GM23338 (cell line): ENCODE data around the gene MAN2B2. TPM values are rescaled to one million over a fixed set of nuclear protein-coding genes. Genes with fewer than 3 reads are reported as not detected.

ENCODE experiments used
- ATAC-seq: fragments of 200-7000 bp; cut with Tn5 transposase; 3 replicates; pipeline ENCODE4 v1.9.1; 2020
- DNase-seq: peaks from one replicate; pipeline ENCODE4 v3.0.0-alpha.2; 2015; ENCODE audit warnings: low spot score
- H2AFZ ChIP-seq: fragments of 200-600 bp; sonication (generic); 2 replicates; pipeline ENCODE4 v1.8.0; 2016; ENCODE audit warnings: antibody characterized with exemption, mild to moderate bottlenecking, moderate library complexity
- H3F3A ChIP-seq: fragments of 200-600 bp; sonication (generic); replicated peaks from 2 replicates; pipeline ENCODE4 v1.8.0; 2017; ENCODE audit warnings: antibody characterized with exemption, mixed run types, low read depth
- H3K27ac ChIP-seq: fragments of 200-600 bp; sonication (generic); 2 replicates; pipeline ENCODE4 v1.6.1; 2016; ENCODE audit warnings: low read depth
- H3K27me3 ChIP-seq: fragments of 200-600 bp; sonication (generic); 2 replicates; pipeline ENCODE4 v1.8.0; 2016; ENCODE audit warnings: mild to moderate bottlenecking, mixed run types, moderate library complexity; ENCODE audit not compliant: insufficient read depth
- H3K36me3 ChIP-seq: fragments of 200-600 bp; sonication (generic); 2 replicates; pipeline ENCODE4 v1.8.0; 2016; ENCODE audit warnings: mild to moderate bottlenecking; ENCODE audit not compliant: insufficient read depth
- H3K4me1 ChIP-seq: fragments of 200-600 bp; sonication (generic); 2 replicates; pipeline ENCODE4 v1.8.0; 2016; ENCODE audit warnings: mild to moderate bottlenecking, moderate library complexity; ENCODE audit not compliant: insufficient read depth
- H3K4me2 ChIP-seq: fragments of 200-600 bp; sonication (generic); 2 replicates; pipeline ENCODE4 v1.7.1; 2017; ENCODE audit warnings: mixed run types
- H3K4me3 ChIP-seq: fragments of 200-600 bp; sonication (generic); 2 replicates; pipeline ENCODE4 v1.6.1; 2016; ENCODE audit warnings: mixed run types
- H3K79me2 ChIP-seq: fragments of 200-600 bp; sonication (generic); replicated peaks from 2 replicates; pipeline ENCODE4 v1.8.0; 2017; ENCODE audit warnings: mild to moderate bottlenecking; ENCODE audit not compliant: insufficient read depth
- H3K9me2 ChIP-seq: fragments of 200-600 bp; sonication (generic); 2 replicates; pipeline ENCODE4 v1.8.0; 2017; ENCODE audit not compliant: insufficient read depth
- H4K20me1 ChIP-seq: fragments of 200-600 bp; sonication (generic); replicated peaks from 2 replicates; pipeline ENCODE4 v1.8.0; 2017; ENCODE audit warnings: mild to moderate bottlenecking; ENCODE audit not compliant: insufficient read depth
- H3K27ac Mint-ChIP-seq: 2 replicates; pipeline ENCODE4 v1.8.0; 2020; ENCODE audit warnings: inconsistent platforms, mild to moderate bottlenecking, moderate library complexity, mixed read lengths
- H3K27me3 Mint-ChIP-seq: 3 replicates; pipeline ENCODE4 v1.8.0; 2022; ENCODE audit warnings: low read depth, mild to moderate bottlenecking, moderate library complexity, mixed read lengths, inconsistent platforms; ENCODE audit not compliant: insufficient read depth, poor library complexity
- H3K36me3 Mint-ChIP-seq: 3 replicates; pipeline ENCODE4 v1.8.0; 2021; ENCODE audit warnings: low read depth, mild to moderate bottlenecking, inconsistent platforms, moderate library complexity, mixed read lengths
- H3K4me1 Mint-ChIP-seq: 3 replicates; pipeline ENCODE4 v1.8.0; 2020; ENCODE audit warnings: mild to moderate bottlenecking, inconsistent platforms, mixed read lengths
- H3K4me3 Mint-ChIP-seq: 3 replicates; pipeline ENCODE4 v1.8.0; 2021; ENCODE audit warnings: moderate library complexity, mild to moderate bottlenecking, inconsistent platforms, mixed read lengths
- H3K9me3 Mint-ChIP-seq: 3 replicates; pipeline ENCODE4 v1.8.0; 2020; ENCODE audit warnings: moderate library complexity, mild to moderate bottlenecking, inconsistent platforms, mixed read lengths
- EZH2phosphoT487 ChIP-seq: fragments of 200-600 bp; sonication (generic); IDR thresholded peaks from one replicate; pipeline ENCODE4 v1.8.1; 2018; ENCODE audit warnings: antibody characterized with exemption; ENCODE audit not compliant: unreplicated experiment
- JUNB ChIP-seq: IDR thresholded peaks from one replicate; pipeline ENCODE4 v1.6.1; 2016; ENCODE audit warnings: antibody characterized with exemption; ENCODE audit not compliant: unreplicated experiment
- POLR2AphosphoS5 ChIP-seq: IDR thresholded peaks from 2 replicates; pipeline ENCODE4 v1.6.1; 2016; ENCODE audit warnings: antibody characterized with exemption, low read depth
- ZNF114 ChIP-seq: fragments of 250-450 bp; sonication (Bioruptor Pico); IDR thresholded peaks from 2 replicates; pipeline ENCODE4 v1.5.0; 2020; ENCODE audit warnings: mild to moderate bottlenecking, moderate library complexity
- ZNF331 ChIP-seq: fragments of 250-450 bp; sonication (Bioruptor Pico); IDR thresholded peaks from 2 replicates; pipeline ENCODE4 v1.5.0; 2020; ENCODE audit warnings: low read depth, mild to moderate bottlenecking, moderate library complexity
- polyA plus RNA-seq: library from polyadenylated mRNA; unstranded; fragments of >200 nt; fragmentation: Nextera tagmentation; extraction: Ambion mirVana; gene quantifications from 2 replicates; pipeline ENCODE4 v1.2.1, GENCODE V29; 2016
- total RNA-seq: library from RNA; depleted of rRNA; stranded (reverse); fragments of >200 nt; shearing (Covaris generic); gene quantifications from 2 replicates; pipeline ENCODE4 v1.2.3, GENCODE V29; 2014
- TF ChIP-seq, protein P1 (sequence below): IDR thresholded peaks from one replicate; pipeline ENCODE4 v1.6.1; 2018; ENCODE audit warnings: antibody characterized with exemption; ENCODE audit not compliant: unreplicated experiment
- TF ChIP-seq, protein P2 (sequence below), 2 experiments: fragments of 200-600 bp in 1 of 2; sonication (generic) in 1 of 2; conservative IDR thresholded peaks; 2 replicates each; pipeline versions ENCODE4 v1.5.1 to v1.6.1; 2016 to 2017; ENCODE audit warnings: antibody characterized with exemption in 2 of 2, low read depth in 2 of 2, mild to moderate bottlenecking in 2 of 2, moderate library complexity in 1 of 2
- TF ChIP-seq, protein P3 (sequence below): fragments of 250-450 bp; sonication (Bioruptor Pico); IDR thresholded peaks from 2 replicates; pipeline ENCODE4 v1.5.0; 2020; ENCODE audit warnings: mild to moderate bottlenecking, moderate library complexity

The MAN2B2 gene
- total and polyA plus RNA-seq, 2 experiments from 2014 or later: 1.6 to 6.9 TPM

DNA sequence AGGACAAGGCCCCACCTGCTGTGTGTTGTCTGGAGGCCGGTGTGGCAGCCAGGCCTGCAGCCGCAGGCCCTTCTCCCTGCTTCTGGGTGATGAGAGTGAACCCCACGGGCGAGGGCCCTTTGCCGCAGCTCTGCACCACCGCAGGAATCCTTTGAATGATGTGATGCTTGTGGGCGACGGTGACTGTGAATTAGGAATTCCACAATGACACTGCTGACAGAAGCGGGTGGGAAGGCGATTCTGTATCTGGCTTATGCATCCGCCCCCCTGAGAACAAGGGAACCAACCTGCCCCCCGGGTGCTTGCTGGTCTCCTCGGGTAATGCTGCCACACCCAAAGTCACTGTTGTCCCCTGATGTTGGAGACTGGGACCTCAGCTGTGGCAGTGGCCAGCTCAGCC, 19.5 kb upstream of the MAN2B2 start (continued):
- TF ChIP-seq, protein P1, sequence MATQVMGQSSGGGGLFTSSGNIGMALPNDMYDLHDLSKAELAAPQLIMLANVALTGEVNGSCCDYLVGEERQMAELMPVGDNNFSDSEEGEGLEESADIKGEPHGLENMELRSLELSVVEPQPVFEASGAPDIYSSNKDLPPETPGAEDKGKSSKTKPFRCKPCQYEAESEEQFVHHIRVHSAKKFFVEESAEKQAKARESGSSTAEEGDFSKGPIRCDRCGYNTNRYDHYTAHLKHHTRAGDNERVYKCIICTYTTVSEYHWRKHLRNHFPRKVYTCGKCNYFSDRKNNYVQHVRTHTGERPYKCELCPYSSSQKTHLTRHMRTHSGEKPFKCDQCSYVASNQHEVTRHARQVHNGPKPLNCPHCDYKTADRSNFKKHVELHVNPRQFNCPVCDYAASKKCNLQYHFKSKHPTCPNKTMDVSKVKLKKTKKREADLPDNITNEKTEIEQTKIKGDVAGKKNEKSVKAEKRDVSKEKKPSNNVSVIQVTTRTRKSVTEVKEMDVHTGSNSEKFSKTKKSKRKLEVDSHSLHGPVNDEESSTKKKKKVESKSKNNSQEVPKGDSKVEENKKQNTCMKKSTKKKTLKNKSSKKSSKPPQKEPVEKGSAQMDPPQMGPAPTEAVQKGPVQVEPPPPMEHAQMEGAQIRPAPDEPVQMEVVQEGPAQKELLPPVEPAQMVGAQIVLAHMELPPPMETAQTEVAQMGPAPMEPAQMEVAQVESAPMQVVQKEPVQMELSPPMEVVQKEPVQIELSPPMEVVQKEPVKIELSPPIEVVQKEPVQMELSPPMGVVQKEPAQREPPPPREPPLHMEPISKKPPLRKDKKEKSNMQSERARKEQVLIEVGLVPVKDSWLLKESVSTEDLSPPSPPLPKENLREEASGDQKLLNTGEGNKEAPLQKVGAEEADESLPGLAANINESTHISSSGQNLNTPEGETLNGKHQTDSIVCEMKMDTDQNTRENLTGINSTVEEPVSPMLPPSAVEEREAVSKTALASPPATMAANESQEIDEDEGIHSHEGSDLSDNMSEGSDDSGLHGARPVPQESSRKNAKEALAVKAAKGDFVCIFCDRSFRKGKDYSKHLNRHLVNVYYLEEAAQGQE: no peak
- no peak for TF ChIP-seq ZNF114 (CRISPR knock-in tag)
- TF ChIP-seq, protein P2, sequence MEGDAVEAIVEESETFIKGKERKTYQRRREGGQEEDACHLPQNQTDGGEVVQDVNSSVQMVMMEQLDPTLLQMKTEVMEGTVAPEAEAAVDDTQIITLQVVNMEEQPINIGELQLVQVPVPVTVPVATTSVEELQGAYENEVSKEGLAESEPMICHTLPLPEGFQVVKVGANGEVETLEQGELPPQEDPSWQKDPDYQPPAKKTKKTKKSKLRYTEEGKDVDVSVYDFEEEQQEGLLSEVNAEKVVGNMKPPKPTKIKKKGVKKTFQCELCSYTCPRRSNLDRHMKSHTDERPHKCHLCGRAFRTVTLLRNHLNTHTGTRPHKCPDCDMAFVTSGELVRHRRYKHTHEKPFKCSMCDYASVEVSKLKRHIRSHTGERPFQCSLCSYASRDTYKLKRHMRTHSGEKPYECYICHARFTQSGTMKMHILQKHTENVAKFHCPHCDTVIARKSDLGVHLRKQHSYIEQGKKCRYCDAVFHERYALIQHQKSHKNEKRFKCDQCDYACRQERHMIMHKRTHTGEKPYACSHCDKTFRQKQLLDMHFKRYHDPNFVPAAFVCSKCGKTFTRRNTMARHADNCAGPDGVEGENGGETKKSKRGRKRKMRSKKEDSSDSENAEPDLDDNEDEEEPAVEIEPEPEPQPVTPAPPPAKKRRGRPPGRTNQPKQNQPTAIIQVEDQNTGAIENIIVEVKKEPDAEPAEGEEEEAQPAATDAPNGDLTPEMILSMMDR (conservative IDR thresholded peaks at IDR 0.05; ENCODE audit: low read depth in 2 of 2): no peak

DNA sequence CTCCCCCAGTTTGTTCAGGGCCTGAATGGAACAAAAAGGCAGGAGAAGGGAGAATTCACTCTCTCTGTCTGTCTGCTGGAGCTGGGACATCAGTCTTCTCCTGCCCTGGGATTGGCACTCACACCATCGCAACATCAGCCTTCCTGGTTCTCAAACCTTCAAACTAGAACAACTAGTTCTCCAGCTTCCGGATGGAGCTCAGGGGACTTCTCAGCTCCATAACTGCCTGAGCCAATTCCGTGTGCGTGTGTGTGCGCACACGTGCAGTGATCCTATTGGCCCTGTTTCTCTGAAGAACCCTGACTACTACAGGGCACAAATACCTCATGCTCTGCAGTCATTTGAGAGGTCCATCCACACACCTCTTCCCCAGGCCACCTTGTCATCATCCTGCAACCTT, 18.7 kb upstream of the MAN2B2 start:
- Histone ChIP-seq H3K27ac (no peak overlapping the region), H3K27me3 (peaks cover 21% of the 10 kb centered on the region), H3K9me2 (no peaks in the 10 kb centered on the region), H3K4me2 (no peak overlapping the region), H4K20me1 (no peaks in the 10 kb centered on the region), H3K4me3 (no peak overlapping the region), H2AFZ (no peak overlapping the region), H3F3A (no peaks in the 10 kb centered on the region), H3K79me2 (no peaks in the 10 kb centered on the region), H3K4me1 (no peaks in the 10 kb centered on the region), H3K36me3 (no peaks in the 10 kb centered on the region)
- DNase-seq: no peak
- Mint-ChIP-seq H3K27me3 (peaks cover 29% of the 10 kb centered on the region), H3K4me1 (no peaks in the 10 kb centered on the region; the same call in 2 of the 3 replicates), H3K9me3 (peaks cover 11% of the 10 kb centered on the region; the same call in 2 of the 3 replicates), H3K36me3 (no peaks in the 10 kb centered on the region; the same call in 2 of the 3 replicates), H3K27ac (no peak overlapping the region), H3K4me3 (no peak overlapping the region)
- ATAC-seq: no peak
- TF ChIP-seq EZH2phosphoT487 (no peak), ZNF331 (CRISPR knock-in tag) (no peak), POLR2AphosphoS5 (no peak), JUNB (no peak)
- TF ChIP-seq, protein P2 (conservative IDR thresholded peaks at IDR 0.05; ENCODE audit: low read depth in 2 of 2): no peak
- TF ChIP-seq, protein P3, sequence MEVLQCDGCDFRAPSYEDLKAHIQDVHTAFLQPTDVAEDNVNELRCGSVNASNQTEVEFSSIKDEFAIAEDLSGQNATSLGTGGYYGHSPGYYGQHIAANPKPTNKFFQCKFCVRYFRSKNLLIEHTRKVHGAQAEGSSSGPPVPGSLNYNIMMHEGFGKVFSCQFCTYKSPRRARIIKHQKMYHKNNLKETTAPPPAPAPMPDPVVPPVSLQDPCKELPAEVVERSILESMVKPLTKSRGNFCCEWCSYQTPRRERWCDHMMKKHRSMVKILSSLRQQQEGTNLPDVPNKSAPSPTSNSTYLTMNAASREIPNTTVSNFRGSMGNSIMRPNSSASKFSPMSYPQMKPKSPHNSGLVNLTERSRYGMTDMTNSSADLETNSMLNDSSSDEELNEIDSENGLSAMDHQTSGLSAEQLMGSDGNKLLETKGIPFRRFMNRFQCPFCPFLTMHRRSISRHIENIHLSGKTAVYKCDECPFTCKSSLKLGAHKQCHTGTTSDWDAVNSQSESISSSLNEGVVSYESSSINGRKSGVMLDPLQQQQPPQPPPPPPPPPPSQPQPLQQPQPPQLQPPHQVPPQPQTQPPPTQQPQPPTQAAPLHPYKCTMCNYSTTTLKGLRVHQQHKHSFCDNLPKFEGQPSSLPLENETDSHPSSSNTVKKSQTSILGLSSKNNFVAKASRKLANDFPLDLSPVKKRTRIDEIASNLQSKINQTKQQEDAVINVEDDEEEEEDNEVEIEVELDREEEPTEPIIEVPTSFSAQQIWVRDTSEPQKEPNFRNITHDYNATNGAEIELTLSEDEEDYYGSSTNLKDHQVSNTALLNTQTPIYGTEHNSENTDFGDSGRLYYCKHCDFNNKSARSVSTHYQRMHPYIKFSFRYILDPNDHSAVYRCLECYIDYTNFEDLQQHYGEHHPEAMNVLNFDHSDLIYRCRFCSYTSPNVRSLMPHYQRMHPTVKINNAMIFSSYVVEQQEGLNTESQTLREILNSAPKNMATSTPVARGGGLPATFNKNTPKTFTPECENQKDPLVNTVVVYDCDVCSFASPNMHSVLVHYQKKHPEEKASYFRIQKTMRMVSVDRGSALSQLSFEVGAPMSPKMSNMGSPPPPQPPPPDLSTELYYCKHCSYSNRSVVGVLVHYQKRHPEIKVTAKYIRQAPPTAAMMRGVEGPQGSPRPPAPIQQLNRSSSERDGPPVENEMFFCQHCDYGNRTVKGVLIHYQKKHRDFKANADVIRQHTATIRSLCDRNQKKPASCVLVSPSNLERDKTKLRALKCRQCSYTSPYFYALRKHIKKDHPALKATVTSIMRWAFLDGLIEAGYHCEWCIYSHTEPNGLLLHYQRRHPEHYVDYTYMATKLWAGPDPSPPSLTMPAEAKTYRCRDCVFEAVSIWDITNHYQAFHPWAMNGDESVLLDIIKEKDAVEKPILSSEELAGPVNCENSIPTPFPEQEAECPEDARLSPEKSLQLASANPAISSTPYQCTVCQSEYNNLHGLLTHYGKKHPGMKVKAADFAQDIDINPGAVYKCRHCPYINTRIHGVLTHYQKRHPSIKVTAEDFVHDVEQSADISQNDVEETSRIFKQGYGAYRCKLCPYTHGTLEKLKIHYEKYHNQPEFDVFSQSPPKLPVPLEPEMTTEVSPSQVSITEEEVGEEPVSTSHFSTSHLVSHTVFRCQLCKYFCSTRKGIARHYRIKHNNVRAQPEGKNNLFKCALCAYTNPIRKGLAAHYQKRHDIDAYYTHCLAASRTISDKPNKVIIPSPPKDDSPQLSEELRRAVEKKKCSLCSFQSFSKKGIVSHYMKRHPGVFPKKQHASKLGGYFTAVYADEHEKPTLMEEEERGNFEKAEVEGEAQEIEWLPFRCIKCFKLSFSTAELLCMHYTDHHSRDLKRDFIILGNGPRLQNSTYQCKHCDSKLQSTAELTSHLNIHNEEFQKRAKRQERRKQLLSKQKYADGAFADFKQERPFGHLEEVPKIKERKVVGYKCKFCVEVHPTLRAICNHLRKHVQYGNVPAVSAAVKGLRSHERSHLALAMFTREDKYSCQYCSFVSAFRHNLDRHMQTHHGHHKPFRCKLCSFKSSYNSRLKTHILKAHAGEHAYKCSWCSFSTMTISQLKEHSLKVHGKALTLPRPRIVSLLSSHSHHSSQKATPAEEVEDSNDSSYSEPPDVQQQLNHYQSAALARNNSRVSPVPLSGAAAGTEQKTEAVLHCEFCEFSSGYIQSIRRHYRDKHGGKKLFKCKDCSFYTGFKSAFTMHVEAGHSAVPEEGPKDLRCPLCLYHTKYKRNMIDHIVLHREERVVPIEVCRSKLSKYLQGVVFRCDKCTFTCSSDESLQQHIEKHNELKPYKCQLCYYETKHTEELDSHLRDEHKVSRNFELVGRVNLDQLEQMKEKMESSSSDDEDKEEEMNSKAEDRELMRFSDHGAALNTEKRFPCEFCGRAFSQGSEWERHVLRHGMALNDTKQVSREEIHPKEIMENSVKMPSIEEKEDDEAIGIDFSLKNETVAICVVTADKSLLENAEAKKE (CRISPR knock-in tag): no peak
